Epithelial cell of esophagus (primary cell): ENCODE data around the gene PLXNA4.

ENCODE experiments used
- DNase-seq: peaks from one replicate; pipeline ENCODE4 v3.0.0; 2010; ENCODE audit warnings: low read depth
- H3K4me3 ChIP-seq: 2 replicates; pipeline ENCODE4 v1.5.1; 2011; ENCODE audit warnings: mild to moderate bottlenecking, low read length, control low read depth
- TF ChIP-seq, protein P1 (sequence below): IDR thresholded peaks from 2 replicates; pipeline ENCODE4 v1.5.1; 2011; ENCODE audit warnings: low read depth, mild to moderate bottlenecking, low read length, control low read depth, inconsistent platforms; ENCODE audit not compliant: insufficient read depth; ENCODE audit errors: missing control alignments

The PLXNA4 gene

DNA sequence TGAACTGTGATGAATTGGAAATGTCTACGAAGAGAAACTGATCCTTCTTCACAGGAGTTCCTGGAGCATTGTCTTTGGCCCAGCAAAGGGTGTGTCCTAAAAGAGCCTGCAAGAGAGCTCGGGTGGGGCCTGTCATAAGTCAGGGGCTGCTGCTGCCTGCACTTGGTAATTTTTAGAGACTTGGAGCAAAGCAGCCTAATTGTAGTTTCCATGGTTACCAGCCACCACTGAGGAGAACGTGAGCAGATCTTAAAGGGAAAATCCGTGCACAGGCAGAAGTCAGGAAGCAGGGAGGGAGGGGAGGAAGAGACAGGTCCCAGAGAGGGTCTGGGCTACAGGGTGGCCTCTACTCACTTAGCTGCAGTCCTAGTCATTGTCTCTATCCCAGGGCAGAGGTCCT is 463.6 kb downstream of the PLXNA4 start:
- no peak for DNase-seq

DNA sequence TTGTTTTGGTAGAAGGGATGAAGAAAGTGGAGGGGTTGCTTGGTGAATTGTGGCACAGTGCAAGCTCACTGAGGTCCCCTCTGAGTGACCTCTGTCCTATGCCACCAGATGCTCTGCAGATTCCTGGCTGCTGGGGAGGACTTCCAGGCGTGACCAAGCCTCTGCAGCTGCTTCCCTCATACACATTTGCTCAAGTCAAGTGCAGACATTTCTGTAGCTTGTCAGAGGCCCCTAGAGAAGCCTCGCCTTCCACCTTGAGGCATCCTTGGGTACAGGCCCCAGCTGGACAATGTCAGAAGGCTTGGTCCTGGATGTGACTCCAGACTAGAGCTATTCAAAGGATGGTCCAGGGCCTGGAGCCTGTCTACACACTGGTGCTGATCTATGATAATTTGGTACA is 464.2 kb downstream of the PLXNA4 start:
- no peak overlapping the region for H3K4me3 ChIP-seq
- TF ChIP-seq, protein P1, sequence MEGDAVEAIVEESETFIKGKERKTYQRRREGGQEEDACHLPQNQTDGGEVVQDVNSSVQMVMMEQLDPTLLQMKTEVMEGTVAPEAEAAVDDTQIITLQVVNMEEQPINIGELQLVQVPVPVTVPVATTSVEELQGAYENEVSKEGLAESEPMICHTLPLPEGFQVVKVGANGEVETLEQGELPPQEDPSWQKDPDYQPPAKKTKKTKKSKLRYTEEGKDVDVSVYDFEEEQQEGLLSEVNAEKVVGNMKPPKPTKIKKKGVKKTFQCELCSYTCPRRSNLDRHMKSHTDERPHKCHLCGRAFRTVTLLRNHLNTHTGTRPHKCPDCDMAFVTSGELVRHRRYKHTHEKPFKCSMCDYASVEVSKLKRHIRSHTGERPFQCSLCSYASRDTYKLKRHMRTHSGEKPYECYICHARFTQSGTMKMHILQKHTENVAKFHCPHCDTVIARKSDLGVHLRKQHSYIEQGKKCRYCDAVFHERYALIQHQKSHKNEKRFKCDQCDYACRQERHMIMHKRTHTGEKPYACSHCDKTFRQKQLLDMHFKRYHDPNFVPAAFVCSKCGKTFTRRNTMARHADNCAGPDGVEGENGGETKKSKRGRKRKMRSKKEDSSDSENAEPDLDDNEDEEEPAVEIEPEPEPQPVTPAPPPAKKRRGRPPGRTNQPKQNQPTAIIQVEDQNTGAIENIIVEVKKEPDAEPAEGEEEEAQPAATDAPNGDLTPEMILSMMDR = no peak
- no peak for DNase-seq

More for the DNA sequence above, 463.6 kb downstream of the PLXNA4 start:
- no peak overlapping the region for H3K4me3 ChIP-seq
- TF ChIP-seq, protein P1 = no peak

DNA sequence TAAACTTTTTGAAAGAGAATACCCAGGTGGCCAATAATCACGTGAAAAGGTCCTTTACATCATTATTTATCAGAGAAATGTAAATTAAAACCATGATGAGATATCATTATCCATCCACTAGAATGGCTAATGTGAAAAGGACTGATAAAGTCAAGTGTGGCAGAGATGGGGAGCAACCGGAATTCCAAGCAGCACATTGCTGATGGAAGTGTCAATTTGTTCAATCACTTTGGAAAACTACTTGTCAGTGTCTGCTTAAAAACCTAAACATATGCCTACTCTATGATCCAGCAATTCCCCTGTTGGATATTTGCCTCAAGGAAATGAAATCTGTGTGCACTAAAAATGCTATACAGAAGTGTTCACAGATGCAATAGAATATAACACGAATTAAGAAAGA is 465.6 kb downstream of the PLXNA4 start:
- TF ChIP-seq, protein P1 = no peak
- no peak for DNase-seq
- H3K4me3 ChIP-seq = no peak overlapping the region

DNA sequence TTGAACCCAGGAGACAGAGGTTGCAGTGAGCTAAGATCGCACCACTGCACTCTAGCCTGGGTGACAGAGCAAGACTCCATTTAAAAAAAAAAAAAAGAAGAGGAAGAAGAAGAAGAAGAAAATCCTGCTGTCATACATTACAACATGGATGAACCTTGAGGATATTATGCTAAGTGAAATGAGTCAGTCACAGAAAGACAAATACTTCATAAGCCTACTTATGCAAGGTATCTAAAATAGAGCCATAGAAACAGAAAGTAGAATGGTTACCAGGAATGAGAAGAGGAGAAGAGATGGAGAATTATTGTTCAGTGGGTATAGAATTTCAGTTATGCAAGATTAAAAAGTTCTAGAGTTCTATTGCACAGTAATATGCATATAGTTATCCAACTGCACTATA is 466.5 kb downstream of the PLXNA4 start:
- TF ChIP-seq, protein P1 = no peak
- H3K4me3 ChIP-seq = no peak overlapping the region
- peak; percentile 59 for DNase-seq

DNA sequence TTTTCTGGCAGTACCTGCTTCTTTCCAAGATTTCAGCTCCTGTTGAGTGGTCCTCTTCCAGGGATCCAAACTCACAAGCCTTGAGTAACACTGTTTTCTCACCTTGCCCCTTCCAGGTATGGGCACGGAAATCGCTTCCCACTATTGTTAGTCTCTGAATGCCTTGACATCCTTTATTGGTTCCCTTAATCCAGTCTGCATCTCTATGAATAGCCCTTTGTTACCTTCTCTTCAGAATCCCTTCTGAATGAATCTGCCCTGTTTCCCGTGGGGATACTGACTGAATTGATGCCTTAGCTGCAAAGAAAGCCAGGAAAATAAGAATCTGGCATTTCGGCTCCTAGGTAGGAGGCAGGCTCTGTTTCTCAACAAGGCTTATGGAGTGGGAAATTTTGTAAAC is 467.7 kb downstream of the PLXNA4 start:
- DNase-seq = no peak
- no peak overlapping the region for H3K4me3 ChIP-seq
- TF ChIP-seq, protein P1 = no peak

DNA sequence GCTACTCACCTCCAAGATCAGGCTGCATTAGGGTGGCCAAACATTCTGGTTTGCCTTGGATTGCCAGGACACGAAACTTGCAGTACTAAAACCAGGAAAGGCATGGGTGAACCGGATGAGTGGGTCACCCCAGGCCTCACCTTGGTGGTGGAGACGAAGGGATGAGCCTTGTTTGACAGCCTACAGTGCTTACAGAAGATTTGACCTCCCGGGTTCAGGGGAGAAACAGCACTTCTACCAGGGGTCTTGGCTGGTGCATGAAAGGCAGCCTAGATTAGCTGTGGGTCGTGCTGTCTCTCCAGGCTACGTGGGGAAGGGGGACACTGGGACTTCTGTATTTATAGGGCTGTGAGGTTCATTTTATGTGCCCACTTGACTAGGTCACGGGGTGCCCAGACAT is 469.8 kb downstream of the PLXNA4 start:
- H3K4me3 ChIP-seq = no peak overlapping the region
- TF ChIP-seq, protein P1 = no peak
- no peak for DNase-seq

DNA sequence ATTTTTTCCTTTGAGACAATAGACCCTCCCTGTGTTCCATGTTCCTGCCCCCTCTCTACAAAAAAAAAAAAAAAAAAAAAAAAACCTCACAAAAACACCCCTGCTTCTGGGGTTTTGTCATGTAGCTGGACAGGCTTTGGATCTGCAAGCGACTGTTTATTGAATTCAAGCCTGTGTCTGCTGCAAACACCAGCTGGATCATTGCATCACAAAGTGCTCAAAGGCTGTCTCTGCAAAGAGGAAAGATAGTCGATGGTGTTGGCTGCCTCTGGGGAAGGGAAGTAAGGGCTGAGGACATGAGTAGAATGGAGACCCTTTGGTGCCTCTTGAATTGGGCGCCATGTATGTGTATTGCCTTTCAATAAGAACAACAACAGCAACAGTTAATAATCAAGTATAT is 471.2 kb downstream of the PLXNA4 start:
- TF ChIP-seq, protein P1 = no peak
- no peak overlapping the region for H3K4me3 ChIP-seq
- DNase-seq = no peak
